SK-N-SH (cell line): ENCODE measurements around the gene UBL4B. TPM values are rescaled to one million over a fixed set of nuclear protein-coding genes. Genes with fewer than 3 reads are reported as not detected.

Source experiments
- CTCF ChIA-PET: fragments of 300-600, 350-600 bp; formaldehyde crosslinking; extraction: SDS; loops from one replicate; lab custom pipeline; 2021; lab: Yijun Ruan, JAX
- POLR2A ChIA-PET: fragments of 350-600 bp; sonication (Branson Sonifier 250); formaldehyde crosslinking; extraction: SDS; loops from one replicate; lab custom pipeline; 2020; ENCODE audit warnings: antibody characterized with exemption, inconsistent platforms; lab: Yijun Ruan, JAX
- DNase-seq: peaks from one replicate; pipeline ENCODE4 v3.0.0; 2012
- H2AFZ ChIP-seq: fragments of 200-600 bp; sonication (generic); 2 replicates; pipeline ENCODE4 v1.8.1; 2016; ENCODE audit warnings: antibody characterized with exemption, mild to moderate bottlenecking, low read depth
- H3F3A ChIP-seq: fragments of 200-600 bp; sonication (generic); replicated peaks from 2 replicates; pipeline ENCODE3; 2016; ENCODE audit warnings: antibody characterized with exemption, mild to moderate bottlenecking; ENCODE audit not compliant: insufficient read depth
- H3K27ac ChIP-seq, 2 experiments: fragments of 200-500 bp in 1 of 2; fragments of 200-600 bp in 1 of 2; sonication (Bioruptor generic) in 1 of 2; sonication (generic), shearing (Covaris generic) in 1 of 2; 2 replicates each; pipeline versions ENCODE4 v1.5.1 to v1.6.1; 2014 to 2016; ENCODE audit warnings: low read depth in 2 of 2, inconsistent platforms in 1 of 2, low read length in 1 of 2, mild to moderate bottlenecking in 1 of 2, mixed read lengths in 1 of 2
- H3K27me3 ChIP-seq: fragments of 200-600 bp; sonication (generic), shearing (Covaris generic); 2 replicates; pipeline ENCODE4 v1.6.1; 2016; ENCODE audit warnings: mixed run types; ENCODE audit not compliant: insufficient read depth
- H3K36me3 ChIP-seq, 2 experiments: fragments of 200-500 bp in 1 of 2; fragments of 200-600 bp in 1 of 2; sonication (Bioruptor generic) in 1 of 2; sonication (generic) in 1 of 2; replicated peaks in 1 of 2; 2 replicates each; pipeline versions ENCODE3 to v1.5.1; 2014 to 2016; ENCODE audit warnings: low read length in 1 of 2, mild to moderate bottlenecking in 1 of 2; ENCODE audit not compliant: insufficient read depth in 2 of 2, control insufficient read depth in 1 of 2
- H3K4me1 ChIP-seq, 2 experiments: fragments of 200-500 bp in 1 of 2; fragments of 200-600 bp in 1 of 2; sonication (Bioruptor generic) in 1 of 2; sonication (generic), shearing (Covaris generic) in 1 of 2; 2 replicates each; pipeline versions ENCODE4 v1.5.1 to v1.6.1; 2014 to 2016; ENCODE audit warnings: low read depth in 1 of 2, low read length in 1 of 2, mixed run types in 1 of 2; ENCODE audit not compliant: insufficient read depth in 2 of 2, control insufficient read depth in 1 of 2
- H3K4me2 ChIP-seq: fragments of 200-600 bp; sonication (generic), shearing (Covaris generic); 2 replicates; pipeline ENCODE4 v1.6.1; 2017; ENCODE audit warnings: mixed run types
- H3K4me3 ChIP-seq, 2 experiments: fragments of 200-500 bp in 1 of 2; fragments of 200-600 bp in 1 of 2; sonication (Bioruptor generic) in 1 of 2; sonication (generic), shearing (Covaris generic) in 1 of 2; 2 replicates each; pipeline versions ENCODE4 v1.5.1 to v1.8.1; 2014 to 2016; ENCODE audit warnings: low read depth in 2 of 2, inconsistent platforms in 1 of 2, low read length in 1 of 2, mild to moderate bottlenecking in 1 of 2, mixed read lengths in 1 of 2, moderate library complexity in 1 of 2
- H3K79me2 ChIP-seq: fragments of 200-600 bp; sonication (generic); 2 replicates; pipeline ENCODE4 v1.8.1; 2017; ENCODE audit warnings: mild to moderate bottlenecking; ENCODE audit not compliant: insufficient read depth
- H3K9ac ChIP-seq: fragments of 200-600 bp; sonication (generic); 2 replicates; pipeline ENCODE4 v1.6.1; 2017; ENCODE audit warnings: mixed run types
- H3K9me2 ChIP-seq: fragments of 200-600 bp; sonication (generic); 2 replicates; pipeline ENCODE4 v1.6.1; 2017; ENCODE audit warnings: mixed run types
- H3K9me3 ChIP-seq: fragments of 200-600 bp; sonication (generic); 2 replicates; pipeline ENCODE4 v1.6.1; 2017; ENCODE audit warnings: mixed run types, mild to moderate bottlenecking, moderate library complexity
- H4K20me1 ChIP-seq: fragments of 200-600 bp; sonication (generic); 2 replicates; pipeline ENCODE4 v1.6.1; 2017; ENCODE audit warnings: mild to moderate bottlenecking, mixed run types; ENCODE audit not compliant: insufficient read depth
- CHD2 ChIP-seq: fragments of 150-350 bp; IDR thresholded peaks from 2 replicates; pipeline ENCODE4 v1.6.1; 2018; ENCODE audit warnings: low read length; ENCODE audit not compliant: partially characterized antibody
- EP300 ChIP-seq, 2 experiments: IDR thresholded peaks; 2 replicates each; pipeline versions ENCODE4 v1.4.0 to v1.6.1; 2012; ENCODE audit warnings: borderline replicate concordance in 1 of 2, low read depth in 1 of 2, low read length in 1 of 2
- EZH2phosphoT487 ChIP-seq: fragments of 200-600 bp; sonication (generic); IDR thresholded peaks from 2 replicates; pipeline ENCODE4 v1.6.1; 2017; ENCODE audit warnings: low read depth, mixed run types, mild to moderate bottlenecking, antibody characterized with exemption, moderate library complexity, borderline replicate concordance
- FOXJ3 ChIP-seq: sonication (generic); formaldehyde crosslinking; IDR thresholded peaks from 2 replicates; pipeline ENCODE4 v1.5.1; 2020; ENCODE audit warnings: mild to moderate bottlenecking, missing genetic modification reagents
- GATA2 ChIP-seq: sonication (generic); formaldehyde crosslinking; IDR thresholded peaks from 2 replicates; pipeline ENCODE4 v1.5.0; 2020; ENCODE audit warnings: mild to moderate bottlenecking, missing genetic modification reagents
- IRF3 ChIP-seq: fragments of 150-350 bp; IDR thresholded peaks from 2 replicates; pipeline ENCODE4 v1.6.1; 2016; ENCODE audit warnings: mild to moderate bottlenecking, low read depth, low read length
- JUND ChIP-seq: IDR thresholded peaks from 2 replicates; pipeline ENCODE4 v1.4.0; 2012
- MEF2A ChIP-seq: IDR thresholded peaks from 2 replicates; pipeline ENCODE4 v1.4.0; 2012; ENCODE audit warnings: low read depth, borderline replicate concordance
- NFIC ChIP-seq: IDR thresholded peaks from 2 replicates; pipeline ENCODE4 v1.4.0; 2012; ENCODE audit warnings: borderline replicate concordance
- PBX3 ChIP-seq: IDR thresholded peaks from 2 replicates; pipeline ENCODE4; 2012
- RCOR1 ChIP-seq: fragments of 150-350 bp; IDR thresholded peaks from 2 replicates; pipeline ENCODE4 v1.6.1; 2017; ENCODE audit warnings: antibody characterized with exemption, low read length
- RXRA ChIP-seq: IDR thresholded peaks from 2 replicates; pipeline ENCODE4 v1.4.0; 2012; ENCODE audit warnings: low read depth, mild to moderate bottlenecking, borderline replicate concordance
- SMC3 ChIP-seq: IDR thresholded peaks from 2 replicates; pipeline ENCODE4 v1.6.1; 2012; ENCODE audit warnings: low read depth, low read length, improper control_type of control experiment
- TAF1 ChIP-seq: IDR thresholded peaks from 2 replicates; pipeline ENCODE4 v1.6.1; 2012; ENCODE audit warnings: low read depth, mild to moderate bottlenecking, low read length, moderate library complexity, borderline replicate concordance
- USF2 ChIP-seq: fragments of 150-350 bp; IDR thresholded peaks from 2 replicates; pipeline ENCODE4 v1.6.1; 2017; ENCODE audit warnings: antibody characterized with exemption, low read length, low read depth, borderline replicate concordance
- YY1 ChIP-seq: IDR thresholded peaks from 2 replicates; pipeline ENCODE4 v1.4.0; 2012; ENCODE audit warnings: low read depth, mild to moderate bottlenecking
- WGBS: methylation state at CpG from one replicate; pipeline ENCODE4 v1.1.6; 2017; ENCODE audit warnings: low lambda C conversion rate; 5-methylcytosine and 5-hydroxymethylcytosine counted together
- polyA plus RNA-seq, 3 experiments: library from polyadenylated mRNA; depleted of rRNA; stranded (reverse); fragments of >200 nt; gene quantifications; 2 replicates each; pipeline ENCODE4 v1.2.3, GENCODE V29; 2012
- TF ChIP-seq, protein P1 (sequence below): IDR thresholded peaks from 2 replicates; pipeline ENCODE4 v1.4.0; 2012; ENCODE audit warnings: low read depth, borderline replicate concordance
- TF ChIP-seq, protein P2 (sequence below): IDR thresholded peaks from 2 replicates; pipeline ENCODE4 v1.6.1; 2012; ENCODE audit warnings: mild to moderate bottlenecking, low read depth, low read length, moderate library complexity
- TF ChIP-seq, protein P3 (sequence below): IDR thresholded peaks from 2 replicates; pipeline ENCODE4 v1.4.0; 2012; ENCODE audit warnings: low read depth, borderline replicate concordance

UBL4B gene
- polyA plus RNA-seq, 1 of the 3 experiments (the other 2 are of a cell fraction) = not detected

- no peaks in the 10 kb centered on the region for H3K79me2 ChIP-seq
- H3K9me2 ChIP-seq = no peaks in the 10 kb centered on the region
- no peak overlapping the region for H3K9ac ChIP-seq
- H3K4me1 ChIP-seq = peaks cover 0 to 10% of the 10 kb centered on the region in 2 experiments; a peak in 1 of 4 replicates
- DNase-seq = no peak
- no peaks in the 10 kb centered on the region for H4K20me1 ChIP-seq
- POLR2A ChIA-PET = interaction anchor here (1.2 kb wide), 1 partner anchor 17 kb away, joined by 3 read pairs; no protein-coding TSS in a partner anchor
- no peaks in the 10 kb centered on the region; the same call in 1 of the 2 replicates for H3K27me3 ChIP-seq
- H3K27ac ChIP-seq = no peak overlapping the region
- H3K9me3 ChIP-seq = no peaks in the 10 kb centered on the region
- TF ChIP-seq RXRA (no peak), CHD2 (no peak), EZH2phosphoT487 (no peak), JUND (no peak), SMC3 (no peak), PBX3 (no peak), GATA2 (CRISPR knock-in tag) (no peak), NFIC (no peak), RCOR1 (no peak), IRF3 (no peak), MEF2A (no peak), EP300 (IDR thresholded peaks at IDR 0.05; ENCODE audit: borderline replicate concordance in 1 of 2, low read depth in 1 of 2, low read length in 1 of 2) (no peak), TAF1 (no peak), FOXJ3 (no peak), USF2 (no peak), YY1 (no peak)
- TF ChIP-seq, protein P1, sequence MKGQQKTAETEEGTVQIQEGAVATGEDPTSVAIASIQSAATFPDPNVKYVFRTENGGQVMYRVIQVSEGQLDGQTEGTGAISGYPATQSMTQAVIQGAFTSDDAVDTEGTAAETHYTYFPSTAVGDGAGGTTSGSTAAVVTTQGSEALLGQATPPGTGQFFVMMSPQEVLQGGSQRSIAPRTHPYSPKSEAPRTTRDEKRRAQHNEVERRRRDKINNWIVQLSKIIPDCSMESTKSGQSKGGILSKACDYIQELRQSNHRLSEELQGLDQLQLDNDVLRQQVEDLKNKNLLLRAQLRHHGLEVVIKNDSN = no peak
- TF ChIP-seq, protein P2, sequence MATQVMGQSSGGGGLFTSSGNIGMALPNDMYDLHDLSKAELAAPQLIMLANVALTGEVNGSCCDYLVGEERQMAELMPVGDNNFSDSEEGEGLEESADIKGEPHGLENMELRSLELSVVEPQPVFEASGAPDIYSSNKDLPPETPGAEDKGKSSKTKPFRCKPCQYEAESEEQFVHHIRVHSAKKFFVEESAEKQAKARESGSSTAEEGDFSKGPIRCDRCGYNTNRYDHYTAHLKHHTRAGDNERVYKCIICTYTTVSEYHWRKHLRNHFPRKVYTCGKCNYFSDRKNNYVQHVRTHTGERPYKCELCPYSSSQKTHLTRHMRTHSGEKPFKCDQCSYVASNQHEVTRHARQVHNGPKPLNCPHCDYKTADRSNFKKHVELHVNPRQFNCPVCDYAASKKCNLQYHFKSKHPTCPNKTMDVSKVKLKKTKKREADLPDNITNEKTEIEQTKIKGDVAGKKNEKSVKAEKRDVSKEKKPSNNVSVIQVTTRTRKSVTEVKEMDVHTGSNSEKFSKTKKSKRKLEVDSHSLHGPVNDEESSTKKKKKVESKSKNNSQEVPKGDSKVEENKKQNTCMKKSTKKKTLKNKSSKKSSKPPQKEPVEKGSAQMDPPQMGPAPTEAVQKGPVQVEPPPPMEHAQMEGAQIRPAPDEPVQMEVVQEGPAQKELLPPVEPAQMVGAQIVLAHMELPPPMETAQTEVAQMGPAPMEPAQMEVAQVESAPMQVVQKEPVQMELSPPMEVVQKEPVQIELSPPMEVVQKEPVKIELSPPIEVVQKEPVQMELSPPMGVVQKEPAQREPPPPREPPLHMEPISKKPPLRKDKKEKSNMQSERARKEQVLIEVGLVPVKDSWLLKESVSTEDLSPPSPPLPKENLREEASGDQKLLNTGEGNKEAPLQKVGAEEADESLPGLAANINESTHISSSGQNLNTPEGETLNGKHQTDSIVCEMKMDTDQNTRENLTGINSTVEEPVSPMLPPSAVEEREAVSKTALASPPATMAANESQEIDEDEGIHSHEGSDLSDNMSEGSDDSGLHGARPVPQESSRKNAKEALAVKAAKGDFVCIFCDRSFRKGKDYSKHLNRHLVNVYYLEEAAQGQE = no peak
- TF ChIP-seq, protein P3, sequence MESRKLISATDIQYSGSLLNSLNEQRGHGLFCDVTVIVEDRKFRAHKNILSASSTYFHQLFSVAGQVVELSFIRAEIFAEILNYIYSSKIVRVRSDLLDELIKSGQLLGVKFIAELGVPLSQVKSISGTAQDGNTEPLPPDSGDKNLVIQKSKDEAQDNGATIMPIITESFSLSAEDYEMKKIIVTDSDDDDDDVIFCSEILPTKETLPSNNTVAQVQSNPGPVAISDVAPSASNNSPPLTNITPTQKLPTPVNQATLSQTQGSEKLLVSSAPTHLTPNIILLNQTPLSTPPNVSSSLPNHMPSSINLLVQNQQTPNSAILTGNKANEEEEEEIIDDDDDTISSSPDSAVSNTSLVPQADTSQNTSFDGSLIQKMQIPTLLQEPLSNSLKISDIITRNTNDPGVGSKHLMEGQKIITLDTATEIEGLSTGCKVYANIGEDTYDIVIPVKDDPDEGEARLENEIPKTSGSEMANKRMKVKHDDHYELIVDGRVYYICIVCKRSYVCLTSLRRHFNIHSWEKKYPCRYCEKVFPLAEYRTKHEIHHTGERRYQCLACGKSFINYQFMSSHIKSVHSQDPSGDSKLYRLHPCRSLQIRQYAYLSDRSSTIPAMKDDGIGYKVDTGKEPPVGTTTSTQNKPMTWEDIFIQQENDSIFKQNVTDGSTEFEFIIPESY = no peak
- TF ChIP-seq, all 33 proteins: peak for 0
- no peaks in the 10 kb centered on the region for H3F3A ChIP-seq
- no peak overlapping the region for H3K4me2 ChIP-seq
- no peak overlapping the region for H2AFZ ChIP-seq
- H3K4me3 ChIP-seq = no peak overlapping the region
- CTCF ChIA-PET = interaction anchor here (0.7 to 51.7 kb wide), 7 partner anchors 11 to 419 kb away, joined by 3 to 1768 read pairs (median 4); partner anchors contain the start of gene STRIP1
- H3K36me3 ChIP-seq = no peaks in the 10 kb centered on the region
- WGBS = 73% methylated on average over 3 of the region's 3 CpGs
Measured at GRCh38 chr1:110076789-110077500, 35.3 kb upstream of the UBL4B start.
